HG02938 (cell line): ENCODE results near the gene ZDHHC8.

Source experiments
- ATAC-seq: cut with Tn5 transposase; IDR thresholded peaks from one replicate; pipeline ENCODE4 v1.9.1; 2021; ENCODE audit warnings: mild to moderate bottlenecking, moderate library complexity; ENCODE audit not compliant: unreplicated experiment

Gene ZDHHC8

DNA sequence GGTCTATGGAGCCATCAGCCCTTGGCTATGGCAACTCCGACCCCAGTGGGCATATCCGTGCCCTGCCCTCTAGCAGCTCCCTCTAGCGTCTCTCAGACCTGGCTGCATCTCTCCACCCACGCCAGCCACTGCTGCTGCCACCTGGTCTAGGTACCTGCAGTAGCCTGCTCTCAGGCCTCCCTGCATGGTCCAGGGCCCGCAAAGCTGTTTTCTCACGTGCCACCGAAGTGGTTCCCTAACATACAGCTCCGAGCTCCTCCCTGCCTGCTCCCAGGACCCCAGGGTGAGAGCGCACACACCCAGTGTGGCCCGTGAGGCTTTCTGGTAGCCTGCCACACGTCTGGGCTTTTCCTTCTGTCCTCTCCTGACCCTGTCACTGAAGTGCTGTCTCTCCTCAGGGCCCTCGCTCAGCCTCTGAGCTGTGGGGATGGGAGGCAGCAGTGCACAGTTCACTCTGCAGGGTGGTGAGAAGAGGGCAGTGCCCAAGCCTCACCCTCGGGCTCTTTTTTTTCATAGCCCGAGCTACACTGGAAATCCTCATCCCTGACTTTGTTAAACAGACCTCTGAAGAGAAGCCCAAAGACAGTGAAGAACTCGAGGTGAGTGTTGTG, 37.3 kb upstream of the ZDHHC8 start:
- ATAC-seq = no peak

GRCh38 chr22:20095521-20095920, 36.1 kb upstream of the ZDHHC8 start:
- ATAC-seq = no peak

GRCh38 chr22:20096574-20097420, 34.8 kb upstream of the ZDHHC8 start:
- ATAC-seq = no peak

DNA sequence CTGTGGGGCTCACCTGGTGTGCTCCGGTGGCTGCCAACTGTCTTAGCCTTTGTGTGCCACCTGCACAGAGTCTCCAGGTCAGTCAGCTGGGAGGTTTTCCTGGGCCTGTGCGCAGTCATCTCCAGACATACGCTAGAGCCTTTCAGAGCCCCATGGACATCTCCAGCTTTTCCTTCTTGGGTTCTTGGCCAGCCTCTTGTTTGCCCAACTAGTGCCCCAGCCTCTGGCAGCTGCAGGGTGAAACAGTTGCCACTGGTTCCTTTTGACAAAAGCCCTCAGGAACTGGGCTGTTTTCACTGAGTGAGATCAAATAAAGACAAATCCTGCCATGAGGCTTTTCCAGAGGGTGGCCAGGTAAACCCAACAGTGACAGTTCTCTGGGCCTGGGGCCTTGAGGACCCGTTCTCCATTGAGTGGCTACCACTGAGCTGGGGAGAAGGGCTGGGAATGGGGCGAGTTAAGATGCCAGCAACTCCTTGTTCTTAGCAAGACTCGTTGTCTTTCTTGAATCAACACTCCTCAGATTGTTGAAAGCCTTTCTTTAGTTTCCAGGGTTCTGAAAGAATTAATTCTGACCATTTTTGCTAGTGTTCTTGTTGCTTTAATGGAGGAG, 32.4 kb upstream of the ZDHHC8 start:
- ATAC-seq = no peak

DNA sequence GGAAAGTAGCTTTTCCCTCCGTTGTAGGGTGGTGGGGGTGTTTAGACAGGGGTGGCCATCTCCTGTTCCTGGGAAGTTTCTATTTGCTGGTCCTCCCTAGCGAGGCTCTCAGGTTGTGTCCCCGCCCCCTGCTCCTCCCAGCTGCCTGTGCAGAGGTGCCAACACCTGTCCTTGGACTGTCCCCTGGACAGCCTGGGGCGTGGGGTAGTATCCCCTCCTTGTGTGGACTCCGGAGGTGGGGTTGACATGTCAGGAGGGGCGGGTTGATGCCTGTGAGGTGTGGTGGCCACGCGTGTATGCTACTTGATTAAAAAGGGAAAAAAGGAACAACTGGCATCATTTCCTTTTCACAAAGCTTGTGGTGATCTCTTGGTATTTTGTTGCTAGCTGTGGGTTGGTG, 30.0 kb upstream of the ZDHHC8 start:
- no peak for ATAC-seq

- ATAC-seq = no peak
These were observed 29.3 kb upstream of the ZDHHC8 start for GRCh38 chr22:20102203-20102780.

GRCh38 chr22:20105456-20106204, 26.0 kb upstream of the ZDHHC8 start:
- ATAC-seq = no peak

GRCh38 chr22:20106205-20106848, 25.3 kb upstream of the ZDHHC8 start:
- ATAC-seq = no peak

- ATAC-seq = no peak
These were observed 24.8 kb upstream of the ZDHHC8 start for GRCh38 chr22:20106849-20107237.

DNA sequence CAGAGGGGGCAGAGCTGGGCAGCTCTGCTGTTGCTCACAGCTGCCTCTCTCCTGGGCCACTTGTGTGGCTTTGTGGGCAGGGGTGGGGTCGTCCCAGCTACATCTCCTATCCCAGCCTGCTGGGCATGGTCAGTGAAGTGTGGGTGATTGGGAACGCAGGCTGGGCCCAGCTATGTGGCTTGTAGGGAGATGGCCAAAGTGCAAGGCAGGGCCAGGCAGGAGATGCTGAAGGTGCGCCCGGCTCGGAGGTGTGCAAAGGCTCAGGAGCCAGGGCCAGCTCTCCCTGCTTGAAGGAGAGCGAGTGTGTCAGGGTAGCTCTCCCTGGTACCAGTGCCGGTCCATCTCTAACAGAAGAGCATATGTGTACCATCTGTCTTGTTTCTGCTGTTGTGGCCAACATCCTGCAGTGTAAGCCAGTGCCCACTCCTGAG, 24.1 kb upstream of the ZDHHC8 start:
- ATAC-seq = no peak

DNA sequence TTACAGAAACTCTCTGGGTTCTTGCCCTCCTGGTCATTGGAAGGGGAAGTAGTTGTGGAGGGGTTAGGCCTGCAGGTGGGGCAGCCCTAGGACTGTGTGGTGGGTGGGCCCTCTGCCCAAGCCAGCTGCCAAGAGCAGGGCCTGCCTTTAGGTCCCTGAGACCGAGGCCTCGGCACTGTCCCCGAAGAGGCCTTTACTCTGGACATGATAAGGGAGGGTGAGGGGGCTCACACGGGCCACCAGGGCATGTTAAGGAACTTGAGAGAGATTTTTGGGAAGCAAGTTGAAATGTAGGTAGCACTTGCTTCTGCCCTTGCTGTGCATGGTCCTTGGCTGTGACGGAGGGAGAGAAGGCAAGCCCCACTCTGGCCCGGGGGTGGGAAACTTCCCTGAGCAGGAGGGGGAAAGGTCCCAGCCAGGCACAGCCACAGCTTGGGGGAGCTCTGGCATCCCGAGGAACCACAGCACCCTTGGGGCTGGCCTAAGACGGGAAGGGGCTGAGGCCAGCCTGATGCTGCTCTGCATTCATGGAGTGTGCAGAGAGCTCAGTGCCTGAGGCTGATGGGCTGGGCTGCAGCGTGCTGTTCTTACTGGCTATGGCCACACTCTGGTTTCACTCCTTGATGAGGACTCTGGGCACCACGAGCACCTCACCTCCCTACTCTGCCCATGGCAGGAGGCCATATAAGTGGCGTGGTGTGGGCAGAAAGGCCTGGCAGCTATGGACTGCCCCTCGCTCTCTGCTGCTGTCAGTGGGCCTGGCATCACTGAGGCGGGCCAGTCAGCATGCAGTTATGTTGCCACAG, 23.4 kb upstream of the ZDHHC8 start:
- no peak for ATAC-seq

DNA sequence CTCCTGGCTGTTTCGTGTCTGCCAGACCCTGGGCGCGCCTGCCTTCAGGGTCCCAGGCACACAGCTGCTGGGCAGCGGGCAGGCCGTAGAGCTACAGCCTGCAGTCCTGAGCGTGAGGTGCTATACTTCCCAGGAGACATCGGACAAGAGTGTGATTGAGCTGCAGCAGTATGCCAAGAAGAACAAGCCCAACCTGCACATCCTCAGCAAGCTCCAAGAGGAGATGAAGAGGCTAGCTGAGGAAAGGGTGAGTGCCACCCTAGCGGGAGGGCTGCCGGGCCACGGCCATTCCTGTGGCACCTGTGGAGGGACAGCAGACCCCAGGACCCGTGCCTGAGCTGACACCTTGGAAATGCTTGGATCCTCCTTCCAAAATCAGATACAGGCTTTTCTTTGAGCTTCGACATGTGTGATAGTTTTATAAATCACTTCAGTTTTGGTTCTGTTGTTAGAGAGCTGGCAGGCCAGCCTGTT, 22.8 kb upstream of the ZDHHC8 start:
- no peak for ATAC-seq

DNA sequence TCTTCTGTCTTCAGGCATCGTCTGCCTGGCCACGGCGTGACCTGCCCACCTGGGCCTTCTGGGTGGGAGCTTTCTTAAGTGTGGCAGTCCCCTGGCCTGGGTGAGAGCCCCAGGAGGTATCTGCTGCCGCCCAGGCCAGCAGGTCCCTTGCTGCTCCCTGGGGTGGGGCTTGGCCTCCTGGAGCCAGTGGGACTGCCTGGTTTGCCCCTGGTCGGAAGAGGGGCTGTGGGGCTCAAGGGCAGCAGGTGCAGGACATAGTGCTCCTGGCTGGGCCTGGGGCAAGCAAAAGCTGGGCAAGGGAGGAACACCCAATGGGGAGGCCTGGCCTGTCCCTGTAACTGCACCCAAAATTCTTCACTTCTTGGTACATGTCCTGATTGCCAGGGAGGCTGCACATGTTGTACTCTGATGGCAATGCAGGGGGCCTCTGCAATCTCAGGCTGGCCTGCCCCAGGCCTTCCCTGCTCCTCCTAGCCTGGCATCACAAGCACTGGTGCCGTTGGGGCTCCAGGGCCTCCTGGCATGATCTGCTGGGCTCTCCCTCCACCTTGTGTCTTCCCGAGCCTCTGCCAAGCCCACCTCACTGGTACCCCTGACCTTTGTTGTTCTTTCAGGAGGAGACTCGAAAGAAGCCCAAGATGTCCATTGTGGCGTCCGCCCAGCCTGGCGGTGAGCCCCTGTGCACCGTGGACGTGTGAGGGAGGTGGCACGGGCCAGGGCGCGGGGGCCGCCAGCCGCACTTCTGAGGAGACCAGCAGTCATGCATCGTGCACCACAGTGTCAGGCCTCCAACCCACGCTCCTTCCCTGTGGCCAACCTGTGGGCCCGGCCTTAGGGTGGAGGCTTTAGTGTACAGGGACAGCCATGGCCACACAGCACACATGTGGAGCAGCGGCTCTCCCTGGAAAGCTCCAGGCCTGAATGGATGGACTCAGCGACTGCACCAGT, 21.9 kb upstream of the ZDHHC8 start:
- no peak for ATAC-seq

GRCh38 chr22:20110359-20110985, 21.1 kb upstream of the ZDHHC8 start:
- ATAC-seq = no peak

- ATAC-seq = no peak
These were observed 20.4 kb upstream of the ZDHHC8 start for GRCh38 chr22:20111045-20111688.

- no peak for ATAC-seq
These were observed 19.6 kb upstream of the ZDHHC8 start for GRCh38 chr22:20111689-20112622.
